Mesendoderm (in vitro differentiated cells): ENCODE measurements around the gene SDK1.

ENCODE experiments used
- DNase-seq: peaks from one replicate; pipeline ENCODE4 v3.0.0; 2013
- H2AK5ac ChIP-seq: 2 replicates; pipeline ENCODE4 v1.6.1; 2013; ENCODE audit warnings: low read length, inconsistent platforms
- H2BK120ac ChIP-seq: 2 replicates; pipeline ENCODE4 v1.6.1; 2013; ENCODE audit warnings: low read depth, mild to moderate bottlenecking, low read length, moderate library complexity, mixed read lengths
- H2BK15ac ChIP-seq: replicated peaks from 2 replicates; pipeline ENCODE4 v1.6.1; 2013; ENCODE audit warnings: low read depth, mild to moderate bottlenecking, moderate library complexity
- H2BK5ac ChIP-seq: 2 replicates; pipeline ENCODE4 v1.6.1; 2013; ENCODE audit warnings: low read length, inconsistent platforms
- H3K18ac ChIP-seq: 2 replicates; pipeline ENCODE4 v1.6.1; 2013; ENCODE audit warnings: mild to moderate bottlenecking, low read length, mixed read lengths
- H3K23ac ChIP-seq: one replicate; pipeline ENCODE4 v1.6.1; 2013; ENCODE audit warnings: low read length
- H3K27ac ChIP-seq: 2 replicates; pipeline ENCODE4 v1.5.1; 2013; ENCODE audit warnings: low read depth, mild to moderate bottlenecking, inconsistent platforms, low read length, moderate library complexity
- H3K27me3 ChIP-seq: 2 replicates; pipeline ENCODE4 v1.6.1; 2013; ENCODE audit warnings: low read length, control low read depth, mild to moderate bottlenecking, inconsistent platforms; ENCODE audit not compliant: insufficient read depth, poor library complexity
- H3K36me3 ChIP-seq: 2 replicates; pipeline ENCODE4 v1.6.1; 2013; ENCODE audit warnings: low read length, inconsistent platforms; ENCODE audit not compliant: control insufficient read depth, insufficient read depth
- H3K4ac ChIP-seq: one replicate; pipeline ENCODE4 v1.6.1; 2013; ENCODE audit warnings: low read depth, mild to moderate bottlenecking, low read length, moderate library complexity
- H3K4me1 ChIP-seq: 2 replicates; pipeline ENCODE4 v1.6.1; 2013; ENCODE audit warnings: low read depth, low read length, inconsistent platforms; ENCODE audit not compliant: control insufficient read depth
- H3K4me2 ChIP-seq: 2 replicates; pipeline ENCODE4 v1.6.1; 2013; ENCODE audit warnings: low read length
- H3K4me3 ChIP-seq: 2 replicates; pipeline ENCODE4 v1.5.1; 2013; ENCODE audit warnings: mild to moderate bottlenecking, low read length
- H3K56ac ChIP-seq: one replicate; pipeline ENCODE4 v1.6.1; 2013; ENCODE audit warnings: low read length
- H3K79me1 ChIP-seq: 2 replicates; pipeline ENCODE4 v1.6.1; 2013; ENCODE audit warnings: low read length, inconsistent platforms
- H3K79me2 ChIP-seq: 2 replicates; pipeline ENCODE4 v1.6.1; 2013; ENCODE audit warnings: mild to moderate bottlenecking, low read length; ENCODE audit not compliant: control insufficient read depth, insufficient read depth
- H3K9ac ChIP-seq: 2 replicates; pipeline ENCODE4 v1.6.1; 2013; ENCODE audit warnings: low read length, inconsistent platforms
- H4K5ac ChIP-seq: one replicate; pipeline ENCODE4 v1.6.1; 2013; ENCODE audit warnings: low read length
- H4K8ac ChIP-seq: one replicate; pipeline ENCODE4 v1.6.1; 2013; ENCODE audit warnings: low read depth, mild to moderate bottlenecking, control low read depth, low read length, moderate library complexity
- WGBS: extraction: QIAGEN DNeasy Blood & Tissue Kit; methylation state at CpG from one replicate; pipeline ENCODE4 v1.1.7; 2013; ENCODE audit warnings: low lambda C conversion rate, missing lambda C conversion rate; ENCODE audit not compliant: insufficient coverage; ENCODE audit errors: extremely low coverage; 5-methylcytosine and 5-hydroxymethylcytosine counted together

Gene SDK1

GRCh38 chr7:3918576-3918975 lies 617.5 kb downstream of the SDK1 start:
- no peak overlapping the region for H3K9ac ChIP-seq

GRCh38 chr7:3922175-3922635 lies 621.2 kb downstream of the SDK1 start:
- H3K79me1 ChIP-seq, result no peaks in the 10 kb centered on the region
- no peak overlapping the region for H4K5ac ChIP-seq
- no peaks in the 10 kb centered on the region for H3K4me1 ChIP-seq
- peak overlapping the region; percentile 20 for H2BK5ac ChIP-seq
- H3K4ac ChIP-seq, result no peak overlapping the region
- peak overlapping the region; percentile 65 for H3K56ac ChIP-seq
- no peak overlapping the region for H2BK120ac ChIP-seq
- H3K9ac ChIP-seq, result peak overlapping the region; percentile 34
- no CpG with 5 or more reads among the region's 10 CpGs for WGBS
- no peak overlapping the region for H4K8ac ChIP-seq
- no peak overlapping the region for H3K27ac ChIP-seq
- no peaks in the 10 kb centered on the region for H3K36me3 ChIP-seq
- H3K27me3 ChIP-seq, result no peaks in the 10 kb centered on the region
- H3K23ac ChIP-seq, result no peak overlapping the region
- no peak overlapping the region for H2BK15ac ChIP-seq
- H3K4me3 ChIP-seq, result no peak overlapping the region
- H3K18ac ChIP-seq, result peak overlapping the region; percentile 53
- H3K79me2 ChIP-seq, result no peaks in the 10 kb centered on the region
- no peak overlapping the region for H2AK5ac ChIP-seq
- peak; percentile 98 for DNase-seq
- no peak overlapping the region for H3K4me2 ChIP-seq

More at GRCh38 chr7:3918576-3918975, 617.5 kb downstream of the SDK1 start:
- H2BK120ac ChIP-seq, result no peak overlapping the region
- no peak overlapping the region for H3K4ac ChIP-seq
- WGBS, result 100% methylated on average over 1 of the region's 8 CpGs
- H3K56ac ChIP-seq, result no peak overlapping the region
- H3K27me3 ChIP-seq, result no peaks in the 10 kb centered on the region
- DNase-seq, result no peak
- H3K4me3 ChIP-seq, result no peak overlapping the region
- no peak overlapping the region for H4K8ac ChIP-seq
- H3K79me2 ChIP-seq, result no peaks in the 10 kb centered on the region
- H4K5ac ChIP-seq, result no peak overlapping the region
- H3K79me1 ChIP-seq, result no peaks in the 10 kb centered on the region
- no peak overlapping the region for H3K27ac ChIP-seq
- no peak overlapping the region for H2BK15ac ChIP-seq
- no peaks in the 10 kb centered on the region for H3K36me3 ChIP-seq
- H3K18ac ChIP-seq, result no peak overlapping the region
- H3K4me1 ChIP-seq, result no peaks in the 10 kb centered on the region
- H3K23ac ChIP-seq, result no peak overlapping the region
- no peak overlapping the region for H3K4me2 ChIP-seq
- H2AK5ac ChIP-seq, result no peak overlapping the region
- no peak overlapping the region for H2BK5ac ChIP-seq

GRCh38 chr7:3923307-3923918 lies 622.4 kb downstream of the SDK1 start:
- Histone ChIP-seq H2BK5ac (no peak overlapping the region), H3K23ac (no peak overlapping the region)
- WGBS, result no CpG with 5 or more reads among the region's 10 CpGs

GRCh38 chr7:3924277-3924676 lies 623.2 kb downstream of the SDK1 start:
- no peak overlapping the region for H3K27ac ChIP-seq
- no peaks in the 10 kb centered on the region for H3K36me3 ChIP-seq
- H2BK15ac ChIP-seq, result no peak overlapping the region
- H3K56ac ChIP-seq, result no peak overlapping the region
- no peak overlapping the region for H3K4me2 ChIP-seq
- no peaks in the 10 kb centered on the region for H3K4me1 ChIP-seq
- H2BK120ac ChIP-seq, result no peak overlapping the region
- no peaks in the 10 kb centered on the region for H3K79me2 ChIP-seq
- no peak overlapping the region for H3K4me3 ChIP-seq
- H3K4ac ChIP-seq, result no peak overlapping the region
- H4K5ac ChIP-seq, result no peak overlapping the region
- no peak overlapping the region for H3K9ac ChIP-seq
- no peak overlapping the region for H4K8ac ChIP-seq
- H2AK5ac ChIP-seq, result no peak overlapping the region
- H3K27me3 ChIP-seq, result no peaks in the 10 kb centered on the region
- DNase-seq, result no peak
- no peak overlapping the region for H3K23ac ChIP-seq
- no CpG with 5 or more reads among the region's 14 CpGs for WGBS
- no peak overlapping the region for H2BK5ac ChIP-seq
- no peaks in the 10 kb centered on the region for H3K79me1 ChIP-seq
- H3K18ac ChIP-seq, result no peak overlapping the region

More at GRCh38 chr7:3923307-3923918, 622.4 kb downstream of the SDK1 start:
- Histone ChIP-seq H3K36me3 (no peaks in the 10 kb centered on the region), H3K4me1 (no peaks in the 10 kb centered on the region), H3K4ac (no peak overlapping the region), H3K4me2 (no peak overlapping the region), H4K8ac (no peak overlapping the region), H3K4me3 (no peak overlapping the region), H3K56ac (no peak overlapping the region), H2BK15ac (no peak overlapping the region), H3K27ac (no peak overlapping the region), H3K79me2 (no peaks in the 10 kb centered on the region), H3K18ac (no peak overlapping the region), H4K5ac (no peak overlapping the region), H3K27me3 (no peaks in the 10 kb centered on the region), H2BK120ac (no peak overlapping the region), H3K9ac (no peak overlapping the region), H2AK5ac (no peak overlapping the region), H3K79me1 (no peaks in the 10 kb centered on the region)
- no peak for DNase-seq

- Histone ChIP-seq H2AK5ac (no peak overlapping the region), H3K4me2 (no peak overlapping the region), H4K5ac (no peak overlapping the region), H2BK5ac (no peak overlapping the region), H3K56ac (no peak overlapping the region), H3K79me1 (no peaks in the 10 kb centered on the region), H3K4me1 (no peaks in the 10 kb centered on the region), H3K9ac (no peak overlapping the region), H4K8ac (no peak overlapping the region), H3K4me3 (no peak overlapping the region), H3K27ac (no peak overlapping the region), H3K79me2 (no peaks in the 10 kb centered on the region), H3K18ac (no peak overlapping the region), H2BK120ac (no peak overlapping the region), H2BK15ac (no peak overlapping the region), H3K36me3 (no peaks in the 10 kb centered on the region), H3K27me3 (no peaks in the 10 kb centered on the region), H3K23ac (no peak overlapping the region), H3K4ac (no peak overlapping the region)
- DNase-seq, result no peak
- WGBS, result no CpG with 5 or more reads among the region's 7 CpGs
Observed at GRCh38 chr7:3927446-3928110, 626.5 kb downstream of the SDK1 start.
